Measurements from ENCODE around the gene HOXB6.

DNA sequence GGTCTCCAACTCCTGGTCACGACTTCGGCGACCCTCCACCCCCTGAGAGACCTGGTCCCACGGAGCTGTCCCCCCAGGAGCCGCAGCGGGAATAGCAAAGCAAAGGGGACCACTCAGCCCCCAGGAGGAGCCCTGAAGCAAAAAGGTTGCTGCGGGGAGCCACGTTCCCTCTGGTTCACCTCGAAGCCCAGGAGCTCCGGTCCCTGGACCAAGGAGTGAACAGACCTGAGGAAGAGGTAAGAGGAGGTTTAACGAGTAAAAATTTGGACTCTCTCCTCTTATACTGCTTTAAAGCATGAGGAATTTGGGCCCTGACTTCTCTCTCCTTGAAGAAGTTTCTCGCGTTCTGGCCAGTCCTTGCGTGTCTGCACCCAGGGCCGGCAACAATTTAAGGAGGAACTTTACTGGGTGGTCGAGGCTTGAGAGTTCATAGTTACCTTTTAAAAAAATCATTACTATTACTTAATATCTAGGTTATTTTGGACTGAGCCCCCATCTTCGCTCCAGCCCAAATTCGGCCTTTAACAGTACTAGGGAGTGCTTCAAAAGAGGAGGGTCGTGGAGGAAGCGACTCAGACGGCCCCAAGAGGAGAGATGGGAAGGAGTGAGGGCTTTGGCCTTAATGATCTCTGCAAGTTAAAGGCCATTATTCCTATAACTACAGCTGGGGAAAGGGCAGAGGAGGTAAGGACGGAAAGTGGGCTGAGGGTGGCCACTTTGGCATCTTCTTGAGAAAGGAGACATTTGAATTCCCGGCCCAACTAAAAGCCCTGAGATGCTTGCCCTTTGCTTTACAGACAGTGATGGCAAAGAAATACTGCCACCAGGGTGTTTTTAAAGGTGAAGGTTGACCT is 38.3 kb upstream of the HOXB6 start:
- TF ChIP-seq, protein P1, sequence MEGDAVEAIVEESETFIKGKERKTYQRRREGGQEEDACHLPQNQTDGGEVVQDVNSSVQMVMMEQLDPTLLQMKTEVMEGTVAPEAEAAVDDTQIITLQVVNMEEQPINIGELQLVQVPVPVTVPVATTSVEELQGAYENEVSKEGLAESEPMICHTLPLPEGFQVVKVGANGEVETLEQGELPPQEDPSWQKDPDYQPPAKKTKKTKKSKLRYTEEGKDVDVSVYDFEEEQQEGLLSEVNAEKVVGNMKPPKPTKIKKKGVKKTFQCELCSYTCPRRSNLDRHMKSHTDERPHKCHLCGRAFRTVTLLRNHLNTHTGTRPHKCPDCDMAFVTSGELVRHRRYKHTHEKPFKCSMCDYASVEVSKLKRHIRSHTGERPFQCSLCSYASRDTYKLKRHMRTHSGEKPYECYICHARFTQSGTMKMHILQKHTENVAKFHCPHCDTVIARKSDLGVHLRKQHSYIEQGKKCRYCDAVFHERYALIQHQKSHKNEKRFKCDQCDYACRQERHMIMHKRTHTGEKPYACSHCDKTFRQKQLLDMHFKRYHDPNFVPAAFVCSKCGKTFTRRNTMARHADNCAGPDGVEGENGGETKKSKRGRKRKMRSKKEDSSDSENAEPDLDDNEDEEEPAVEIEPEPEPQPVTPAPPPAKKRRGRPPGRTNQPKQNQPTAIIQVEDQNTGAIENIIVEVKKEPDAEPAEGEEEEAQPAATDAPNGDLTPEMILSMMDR (IDR thresholded peaks at IDR 0.05) = no peak
- no peak for TF ChIP-seq RNF2 (IDR thresholded peaks at IDR 0.05; ENCODE audit: borderline replicate concordance, low read depth)
- no peak for TF ChIP-seq RAD21 (conservative IDR thresholded peaks at IDR 0.05 in 1 of 2, IDR thresholded peaks at IDR 0.05 in 1 of 2)
- TF ChIP-seq, protein P2, sequence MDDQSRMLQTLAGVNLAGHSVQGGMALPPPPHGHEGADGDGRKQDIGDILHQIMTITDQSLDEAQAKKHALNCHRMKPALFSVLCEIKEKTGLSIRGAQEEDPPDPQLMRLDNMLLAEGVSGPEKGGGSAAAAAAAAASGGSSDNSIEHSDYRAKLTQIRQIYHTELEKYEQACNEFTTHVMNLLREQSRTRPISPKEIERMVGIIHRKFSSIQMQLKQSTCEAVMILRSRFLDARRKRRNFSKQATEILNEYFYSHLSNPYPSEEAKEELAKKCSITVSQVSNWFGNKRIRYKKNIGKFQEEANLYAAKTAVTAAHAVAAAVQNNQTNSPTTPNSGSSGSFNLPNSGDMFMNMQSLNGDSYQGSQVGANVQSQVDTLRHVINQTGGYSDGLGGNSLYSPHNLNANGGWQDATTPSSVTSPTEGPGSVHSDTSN (IDR thresholded peaks at IDR 0.05) = no peak
- no peak for TF ChIP-seq RCOR1 (IDR thresholded peaks at IDR 0.05; ENCODE audit: low read depth, low read length)
- no peak for TF ChIP-seq KDM5A (IDR thresholded peaks at IDR 0.05)
- TF ChIP-seq POLR2A (IDR thresholded peaks at IDR 0.05; ENCODE audit: low read length) = no peak

Data from A549 (cell line).